ENCODE results near the gene SNRPA.

SNRPA gene

GRCh38 chr19:40717880-40718773 lies 32.9 kb upstream of the SNRPA start:
- ChIA-PET POLR2A (interaction anchor here (0.6 to 2.4 kb wide), 18 partner anchors 10 to 545 kb away, joined by 3 to 49 read pairs (median 6); partner anchors contain the start of genes ACTMAP, HNRNPUL1, NUMBL and RAB4B), CTCF (interaction anchor here (0.6 to 1.4 kb wide), 4 partner anchors 24 to 148 kb away, joined by 3 to 9 read pairs (median 4); no protein-coding TSS in a partner anchor)
- peak overlapping the region; percentile 60 for H3K4me3 ChIP-seq (ENCODE audit: low read depth, low read length)
- TF ChIP-seq ZNF629 (tag by site-specific recombination; IDR thresholded peaks at IDR 0.05) (peak; percentile 53), PRDM1 (tag by site-specific recombination; IDR thresholded peaks at IDR 0.05) (peak; percentile 83), HIC1 (tag by site-specific recombination; IDR thresholded peaks at IDR 0.05) (peak; percentile 65; the same call in 1 of the 2 replicates), ZNF184 (tag by site-specific recombination; IDR thresholded peaks at IDR 0.05) (no peak), ZSCAN5A (tag by site-specific recombination; IDR thresholded peaks at IDR 0.05) (peak; percentile 99; the same call in 1 of the 2 replicates), ZNF596 (tag by site-specific recombination; IDR thresholded peaks at IDR 0.05) (peak; percentile 19; the same call in 1 of the 2 replicates), IKZF3 (tag by site-specific recombination; IDR thresholded peaks at IDR 0.05) (peak; percentile 44), ZBTB10 (tag by site-specific recombination; IDR thresholded peaks at IDR 0.05) (peak; percentile 59; the same call in 1 of the 2 replicates), ZNF148 (tag by site-specific recombination; IDR thresholded peaks at IDR 0.05; ENCODE audit: borderline replicate concordance) (0 out of 2 replicates have a peak, but pooled peaks have one; percentile 11), ZNF76 (tag by site-specific recombination; IDR thresholded peaks at IDR 0.05; ENCODE audit: borderline replicate concordance, low read depth) (peak; percentile 82), GLIS2 (tag by site-specific recombination; IDR thresholded peaks at IDR 0.05) (peak; percentile 72; the same call in 1 of the 2 replicates), ZNF404 (tag by site-specific recombination; IDR thresholded peaks at IDR 0.05) (no peak), ZNF521 (tag by site-specific recombination; IDR thresholded peaks at IDR 0.05) (no peak), TRIM28 (IDR thresholded peaks at IDR 0.05; ENCODE audit: borderline replicate concordance, low read length) (no peak), BCL11B (tag by site-specific recombination; IDR thresholded peaks at IDR 0.05; ENCODE audit: low read depth) (peak; percentile 10; the same call in 1 of the 2 replicates), ZNF341 (tag by site-specific recombination; IDR thresholded peaks at IDR 0.05; ENCODE audit: low read depth) (peak; percentile 85), ZBTB49 (tag by site-specific recombination; IDR thresholded peaks at IDR 0.05; ENCODE audit: low read depth) (no peak), PRDM10 (tag by site-specific recombination; IDR thresholded peaks at IDR 0.05) (peak; percentile 36; the same call in 1 of the 2 replicates), ZBTB21 (tag by site-specific recombination; IDR thresholded peaks at IDR 0.05) (no peak), ZNF221 (tag by site-specific recombination; IDR thresholded peaks at IDR 0.05; ENCODE audit: borderline replicate concordance) (no peak)

More at GRCh38 chr19:40717880-40718773, 32.9 kb upstream of the SNRPA start:
- H3K36me3 ChIP-seq (ENCODE audit: control insufficient read depth in 2 of 2, insufficient read depth in 1 of 2, low read length in 2 of 2), result peaks cover 16 to 44% of the 10 kb centered on the region in 2 experiments
- H3K9me3 ChIP-seq (ENCODE audit: control insufficient read depth, insufficient read depth, low read depth, low read length), result no peaks in the 10 kb centered on the region
- H3K4me1 ChIP-seq (ENCODE audit: control insufficient read depth, insufficient read depth, low read length), result peaks cover 47% of the 10 kb centered on the region
- H3K27ac ChIP-seq (ENCODE audit: extremely low read depth, low read depth, low read length), result peak overlapping the region; percentile 86
